Uterus (tissue), 2 donors: Measurements from ENCODE around the gene RHAG.

ENCODE experiments used
- POLR2A ChIP-seq, 2 donors: fragments of 450-650 bp; IDR thresholded peaks; one replicate each; pipeline ENCODE4 v1.6.1; 2016; ENCODE audit warnings: antibody characterized with exemption in 2 of 2, mild to moderate bottlenecking in 1 of 2, moderate library complexity in 1 of 2
- TF ChIP-seq, protein P1 (sequence below), 4 experiments: fragments of 200-600 bp in 2 of 4; fragments of 450-650 bp in 2 of 4; sonication (generic) in 2 of 4; IDR thresholded peaks; one replicate each; pipeline ENCODE4 v1.5.1; 2016 to 2019; ENCODE audit warnings: antibody characterized with exemption in 4 of 4, mild to moderate bottlenecking in 2 of 4, moderate library complexity in 1 of 4

DNA sequence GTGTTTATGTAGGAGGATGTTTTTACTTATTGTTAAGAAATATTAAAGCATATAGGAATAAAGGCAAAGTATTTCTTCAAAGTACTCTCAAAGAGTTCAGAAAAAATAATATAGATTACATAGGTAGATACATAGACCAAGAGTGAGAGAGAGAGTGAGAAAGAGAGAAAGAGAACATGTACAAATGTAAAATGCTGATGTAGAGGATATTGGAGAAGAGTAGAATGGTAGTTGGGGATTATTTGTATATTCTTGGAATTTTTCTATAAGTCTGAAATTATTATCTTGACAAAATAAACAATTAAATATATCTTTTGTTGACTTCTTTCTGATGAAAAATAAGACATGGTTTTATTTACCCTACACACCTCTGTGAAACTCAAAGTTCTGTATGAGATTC lies 57.0 kb downstream of the RHAG start:
- TF ChIP-seq, protein P1, sequence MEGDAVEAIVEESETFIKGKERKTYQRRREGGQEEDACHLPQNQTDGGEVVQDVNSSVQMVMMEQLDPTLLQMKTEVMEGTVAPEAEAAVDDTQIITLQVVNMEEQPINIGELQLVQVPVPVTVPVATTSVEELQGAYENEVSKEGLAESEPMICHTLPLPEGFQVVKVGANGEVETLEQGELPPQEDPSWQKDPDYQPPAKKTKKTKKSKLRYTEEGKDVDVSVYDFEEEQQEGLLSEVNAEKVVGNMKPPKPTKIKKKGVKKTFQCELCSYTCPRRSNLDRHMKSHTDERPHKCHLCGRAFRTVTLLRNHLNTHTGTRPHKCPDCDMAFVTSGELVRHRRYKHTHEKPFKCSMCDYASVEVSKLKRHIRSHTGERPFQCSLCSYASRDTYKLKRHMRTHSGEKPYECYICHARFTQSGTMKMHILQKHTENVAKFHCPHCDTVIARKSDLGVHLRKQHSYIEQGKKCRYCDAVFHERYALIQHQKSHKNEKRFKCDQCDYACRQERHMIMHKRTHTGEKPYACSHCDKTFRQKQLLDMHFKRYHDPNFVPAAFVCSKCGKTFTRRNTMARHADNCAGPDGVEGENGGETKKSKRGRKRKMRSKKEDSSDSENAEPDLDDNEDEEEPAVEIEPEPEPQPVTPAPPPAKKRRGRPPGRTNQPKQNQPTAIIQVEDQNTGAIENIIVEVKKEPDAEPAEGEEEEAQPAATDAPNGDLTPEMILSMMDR (IDR thresholded peaks at IDR 0.05): no peak
- TF ChIP-seq POLR2A (IDR thresholded peaks at IDR 0.05): no peak
